GM18499 (cell line): Measurements from ENCODE around the gene PRRX2.
"Not testable (repeated sequence)": the region's sequence is repeated elsewhere in the genome, so short reads cannot be mapped to it uniquely, and the experiment has no call there.

Experiments
- ATAC-seq: cut with Tn5 transposase; IDR thresholded peaks from one replicate; pipeline ENCODE4 v1.9.1; 2021; ENCODE audit warnings: moderate number of reproducible peaks; ENCODE audit not compliant: insufficient read depth, unreplicated experiment

PRRX2 gene

DNA sequence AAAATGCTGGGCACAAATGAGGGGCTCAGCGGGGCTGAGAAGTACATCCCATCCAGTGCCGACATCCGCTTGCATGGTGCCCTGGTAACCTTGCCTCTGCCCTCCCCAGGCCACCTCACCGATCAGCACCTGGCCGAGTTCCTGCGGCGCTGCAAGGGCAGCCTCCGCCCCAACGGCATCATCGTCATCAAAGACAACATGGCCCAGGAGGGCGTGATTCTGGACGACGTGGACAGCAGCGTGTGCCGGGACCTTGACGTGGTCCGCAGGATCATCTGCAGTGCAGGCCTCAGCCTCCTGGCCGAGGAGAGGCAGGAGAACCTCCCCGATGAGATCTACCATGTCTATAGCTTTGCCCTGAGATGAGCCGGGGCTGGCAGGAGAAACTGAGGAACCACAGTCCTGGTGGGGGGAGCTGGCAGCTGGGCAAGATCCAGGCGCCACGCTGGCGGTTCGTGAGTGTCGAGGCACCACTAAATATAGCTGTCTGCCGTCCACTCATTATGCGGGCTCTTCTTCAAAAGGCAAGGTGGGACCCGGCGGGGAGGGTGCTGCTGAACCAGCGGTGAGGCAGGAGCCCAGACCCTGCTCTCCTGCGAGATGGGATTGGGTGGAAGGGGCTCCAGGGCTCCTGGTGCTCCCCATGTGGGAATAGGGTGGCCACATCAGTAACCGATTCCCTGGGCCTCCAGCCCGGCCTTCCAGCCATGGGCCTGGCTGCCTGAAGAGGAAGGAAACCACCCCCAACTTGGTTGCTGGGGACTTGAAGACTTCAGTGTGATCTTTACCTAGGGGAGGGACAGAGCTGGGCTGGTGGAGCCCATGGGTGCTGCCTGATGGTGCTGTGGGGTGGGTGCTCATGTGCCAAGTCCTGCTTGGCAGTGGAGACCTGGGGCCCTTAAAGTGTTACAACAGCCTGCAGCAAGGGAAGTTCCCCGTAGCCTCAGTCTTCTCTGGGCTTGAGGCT, 30.1 kb upstream of the PRRX2 start:
- ATAC-seq: no peak

DNA sequence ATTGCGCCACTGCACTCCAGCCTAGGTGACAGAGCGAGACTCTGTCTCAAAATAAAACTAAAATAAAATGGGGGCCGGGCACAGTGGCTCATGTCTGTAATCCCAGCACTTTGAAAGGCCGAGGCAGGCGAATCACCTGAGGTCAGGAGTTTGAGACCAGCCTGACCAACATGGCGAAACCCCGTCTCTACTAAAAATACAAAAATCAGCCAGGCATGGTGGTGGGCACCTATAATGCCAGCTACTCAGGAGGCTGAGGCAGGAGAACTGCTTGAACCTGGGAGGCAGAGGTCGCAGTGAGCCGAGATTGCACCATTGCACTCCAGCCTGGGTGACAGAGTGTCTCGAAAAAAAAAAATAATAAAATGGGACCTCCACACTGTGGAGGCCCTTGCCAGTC, 29.1 kb upstream of the PRRX2 start:
- not testable (repeated sequence) for ATAC-seq

DNA sequence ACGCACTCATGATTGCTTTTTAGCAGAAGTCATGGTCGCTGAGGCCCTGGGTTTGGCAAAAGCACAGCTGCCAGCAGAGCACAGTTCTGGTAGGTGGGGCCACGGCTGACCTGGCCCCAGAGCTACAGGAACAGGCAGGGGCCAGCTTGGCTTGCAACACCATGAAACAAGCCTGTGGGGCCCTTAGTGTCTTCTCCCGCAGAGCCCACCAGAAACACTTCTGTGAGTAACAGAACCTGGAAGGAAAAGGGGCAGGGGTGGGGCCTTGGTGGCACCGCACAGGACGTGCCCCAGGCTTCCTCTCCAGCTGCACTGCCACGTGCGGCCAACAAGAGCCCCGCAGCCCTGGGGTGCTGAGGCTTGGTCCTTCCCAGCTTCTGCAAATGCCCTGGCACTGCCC, 28.3 kb upstream of the PRRX2 start:
- ATAC-seq: no peak

DNA sequence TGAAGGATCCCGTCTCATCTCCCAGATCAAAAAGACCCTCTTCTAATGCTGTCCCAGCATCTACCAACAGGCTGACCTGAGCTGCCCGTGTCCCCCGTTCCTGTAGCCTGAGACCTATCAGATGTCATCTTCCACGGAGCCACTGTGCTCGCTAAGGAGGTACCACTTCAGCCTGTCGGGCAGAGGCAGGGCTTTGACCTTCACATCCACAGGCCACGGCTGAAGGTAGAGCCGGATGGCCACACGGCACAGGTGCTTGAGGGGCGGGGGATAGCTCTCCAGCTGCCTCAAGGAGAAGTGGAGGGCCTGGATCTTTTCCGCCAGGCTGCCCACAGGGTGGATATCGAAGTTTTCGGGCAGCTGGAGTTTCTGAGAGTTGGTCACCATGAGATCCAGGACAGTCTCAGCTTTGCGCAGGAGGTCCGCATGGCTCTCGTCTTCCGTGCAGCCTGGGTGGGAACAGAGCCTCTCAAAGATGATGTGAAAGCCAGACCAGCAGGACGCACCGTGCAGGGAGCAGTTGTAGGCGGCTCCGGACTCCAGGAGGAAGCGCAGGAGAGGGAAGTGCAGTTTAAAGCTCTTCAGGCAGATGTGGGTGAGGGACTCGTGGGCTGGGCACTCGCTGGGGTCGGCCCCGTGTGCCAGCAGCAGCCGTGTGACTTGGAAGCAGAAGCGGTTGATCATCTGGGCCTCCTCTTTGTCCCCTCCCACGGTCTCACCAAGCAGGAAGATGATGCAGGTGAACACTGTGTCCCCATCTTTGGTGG, 27.6 kb upstream of the PRRX2 start:
- no peak for ATAC-seq

DNA sequence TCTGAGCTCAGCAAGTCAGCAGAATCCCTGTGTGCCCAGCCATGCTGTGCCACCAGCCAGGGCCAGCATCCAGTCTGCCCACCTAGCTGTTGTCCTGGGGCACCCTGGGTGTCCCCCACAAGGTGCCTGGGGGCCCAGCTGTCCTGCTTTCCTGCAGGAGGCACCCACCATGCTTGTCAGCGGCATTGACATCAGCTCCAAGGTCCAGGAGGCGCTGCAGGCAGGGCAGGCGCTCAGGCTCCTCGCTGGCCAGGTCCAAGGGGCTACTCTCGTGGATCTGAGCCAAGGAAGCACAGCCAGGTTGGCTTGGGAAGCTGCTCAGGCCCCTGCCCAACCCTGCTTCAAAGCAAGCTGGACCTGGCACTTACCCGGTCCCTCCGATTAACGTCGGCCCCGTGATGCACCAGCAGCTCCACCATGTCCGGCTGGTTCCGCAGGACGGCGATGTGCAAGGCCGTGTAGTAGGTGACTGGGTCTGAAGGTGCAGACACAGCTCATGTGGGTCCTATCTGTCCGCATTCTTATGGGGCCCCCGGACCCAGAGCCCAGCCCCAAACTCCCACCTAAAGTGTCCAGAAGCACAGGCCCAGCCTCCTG, 26.3 kb upstream of the PRRX2 start:
- no peak for ATAC-seq

DNA sequence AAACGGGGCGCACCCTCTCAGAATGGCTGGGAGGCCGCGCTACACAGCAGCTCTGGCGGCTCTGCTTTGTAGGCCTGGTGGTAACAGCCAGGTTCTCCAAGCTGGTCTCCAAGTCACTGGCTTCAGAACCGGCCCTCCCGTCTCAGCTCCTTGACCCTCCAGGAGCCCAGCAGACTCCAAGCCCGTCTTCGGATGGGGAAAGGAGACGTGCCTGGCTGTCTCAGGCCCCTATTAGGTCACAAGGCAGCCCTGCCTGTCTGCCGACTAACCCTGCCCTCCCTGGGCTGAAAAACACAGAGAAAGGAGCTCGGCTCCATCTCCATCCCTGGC, 25.7 kb upstream of the PRRX2 start:
- ATAC-seq: no peak

DNA sequence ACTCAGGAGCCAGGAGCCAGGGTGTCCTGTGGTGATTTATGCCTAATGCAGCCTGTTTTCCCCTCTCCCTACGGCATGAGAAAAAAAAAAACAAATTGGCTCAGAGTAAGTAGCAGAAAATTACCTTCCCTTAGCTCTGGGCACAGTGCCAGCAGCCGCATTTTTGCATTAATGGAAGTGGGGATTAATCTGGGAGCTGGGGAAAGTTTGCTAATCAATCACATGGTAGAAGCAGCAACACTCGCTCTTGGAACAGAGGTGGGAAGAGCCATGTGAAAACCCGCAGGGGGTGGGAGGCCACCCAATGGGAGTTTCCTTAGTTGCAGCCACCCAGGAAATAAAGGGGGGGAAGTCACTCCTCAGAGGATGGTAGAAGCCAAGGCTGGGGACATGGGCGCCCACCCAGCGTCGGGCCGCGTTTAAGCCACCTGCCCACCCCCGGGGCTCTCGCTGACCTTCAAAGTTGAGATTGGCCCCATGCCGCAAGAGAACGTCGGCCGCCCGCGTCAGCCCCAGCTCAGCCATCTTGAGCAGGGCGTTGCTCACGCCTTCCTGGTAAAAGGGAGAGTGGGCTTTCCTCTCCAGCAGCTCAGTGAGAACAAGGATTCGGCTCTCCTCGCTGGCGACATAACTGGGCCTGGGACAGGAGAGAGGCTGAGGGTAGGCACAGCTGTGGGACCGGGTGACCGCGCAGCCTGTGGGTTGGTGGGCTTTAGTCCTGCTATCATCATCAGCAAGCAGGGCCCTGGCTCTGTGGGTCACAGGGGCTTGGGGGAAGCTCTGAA, 25.2 kb upstream of the PRRX2 start:
- no peak for ATAC-seq

DNA sequence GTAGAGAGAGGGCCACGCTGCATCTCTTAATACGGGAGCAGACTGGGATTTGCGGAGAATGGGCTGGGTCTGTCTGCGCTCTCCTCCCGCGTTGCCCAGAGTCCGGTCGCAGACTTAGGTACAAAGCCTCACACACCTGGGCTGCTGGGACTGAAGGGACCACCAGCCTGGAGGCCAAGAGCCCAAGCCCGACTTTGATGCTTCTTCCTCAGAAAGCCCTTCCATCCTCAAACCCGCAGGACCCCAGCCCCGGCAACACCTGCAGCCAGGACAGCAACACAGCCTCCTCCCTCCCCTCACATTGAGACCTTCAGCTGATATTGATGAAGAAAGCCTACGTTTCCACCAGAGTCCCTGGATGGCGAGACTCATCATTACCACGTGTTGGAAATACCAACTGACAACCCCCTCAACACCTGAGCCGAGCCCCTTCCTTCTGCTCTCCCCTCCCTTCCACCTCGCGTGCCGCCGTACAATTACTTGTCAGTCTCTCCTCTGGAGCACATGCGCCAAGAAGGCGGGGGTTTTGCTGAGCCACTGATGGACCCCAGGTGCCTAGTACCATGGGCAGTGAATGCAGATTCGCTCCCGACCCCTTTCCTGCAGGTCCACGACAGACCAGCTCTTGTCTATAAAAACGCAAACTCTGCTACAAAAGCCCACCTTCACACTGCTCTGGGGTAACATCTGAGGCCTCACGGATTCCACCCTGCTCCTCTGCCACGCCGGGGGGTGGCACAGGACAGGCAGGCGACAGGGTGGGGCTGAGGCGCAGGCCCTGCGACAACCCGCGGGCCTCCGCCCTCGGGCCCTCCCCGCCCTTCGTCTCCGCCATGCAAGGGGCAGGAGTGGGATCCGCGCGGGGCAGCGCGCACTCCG, 24.3 kb upstream of the PRRX2 start:
- ATAC-seq: no peak

DNA sequence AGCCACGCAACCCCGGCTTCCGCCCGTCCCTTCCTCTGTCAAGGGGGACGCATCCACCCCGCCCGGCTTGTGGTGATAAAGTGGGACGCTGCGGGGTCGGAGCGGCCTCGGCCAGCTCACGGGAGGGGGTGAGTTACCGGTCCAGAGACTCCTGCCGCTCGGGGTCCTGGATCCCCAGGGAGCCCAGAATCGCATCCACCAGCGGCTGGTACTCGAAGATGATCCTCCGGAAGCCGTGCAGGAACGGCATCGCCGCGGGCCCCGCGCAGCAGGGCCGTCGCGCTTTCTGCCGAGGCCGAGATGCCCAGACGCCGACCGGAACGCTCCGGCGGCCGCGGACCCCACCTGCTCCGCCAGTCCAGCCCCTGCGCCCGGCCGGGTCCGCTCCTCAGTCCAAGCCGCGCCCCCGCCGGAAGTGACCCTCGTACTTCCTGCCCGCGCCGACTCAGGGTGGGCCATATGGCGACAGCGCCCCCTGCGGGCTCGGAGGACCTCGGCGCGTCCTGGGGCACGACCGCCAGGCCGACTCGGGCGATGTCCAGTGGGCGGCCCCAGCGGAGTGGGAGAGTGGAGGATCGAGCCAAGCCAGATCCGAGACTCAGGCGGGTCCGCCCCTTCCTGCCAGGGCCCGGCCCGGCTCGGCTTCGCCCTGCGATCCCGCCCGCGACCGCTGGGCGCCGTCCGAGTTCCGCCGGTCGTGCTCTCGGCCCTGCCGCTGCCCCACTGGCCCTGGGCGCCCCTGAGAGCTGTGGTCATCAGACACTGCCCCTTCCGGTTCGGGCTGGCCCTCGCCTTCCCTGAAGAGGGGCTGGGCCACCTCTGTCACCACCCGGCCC, 23.5 kb upstream of the PRRX2 start, which contains the start of gene ASB6:
Gene ASB6, minus strand, starts transcription at position 402 of the 836 bp plus-strand sequence. Its CDS starts 152 bp downstream, at position 250.
- ATAC-seq: peak; percentile 51

DNA sequence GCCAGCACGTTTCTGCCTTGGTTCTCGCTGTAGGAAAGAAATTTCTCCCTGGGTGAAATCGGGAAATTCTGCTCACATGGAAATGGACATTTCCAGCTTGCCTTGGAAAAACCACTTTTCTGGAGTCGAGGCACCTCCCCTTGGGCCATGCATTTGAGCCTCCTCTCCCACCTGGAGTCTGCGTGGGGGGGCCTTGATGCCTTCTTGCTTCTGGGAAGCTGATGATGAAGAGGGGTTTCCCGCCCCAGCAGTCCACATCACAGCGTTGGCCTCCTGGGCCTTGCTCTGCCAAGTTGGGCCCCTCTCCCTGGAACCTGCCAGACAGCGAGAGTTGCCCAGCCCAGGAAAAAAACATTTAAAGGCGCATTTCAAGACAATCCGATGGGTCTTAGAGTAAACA, 21.7 kb upstream of the PRRX2 start:
- ATAC-seq: no peak

DNA sequence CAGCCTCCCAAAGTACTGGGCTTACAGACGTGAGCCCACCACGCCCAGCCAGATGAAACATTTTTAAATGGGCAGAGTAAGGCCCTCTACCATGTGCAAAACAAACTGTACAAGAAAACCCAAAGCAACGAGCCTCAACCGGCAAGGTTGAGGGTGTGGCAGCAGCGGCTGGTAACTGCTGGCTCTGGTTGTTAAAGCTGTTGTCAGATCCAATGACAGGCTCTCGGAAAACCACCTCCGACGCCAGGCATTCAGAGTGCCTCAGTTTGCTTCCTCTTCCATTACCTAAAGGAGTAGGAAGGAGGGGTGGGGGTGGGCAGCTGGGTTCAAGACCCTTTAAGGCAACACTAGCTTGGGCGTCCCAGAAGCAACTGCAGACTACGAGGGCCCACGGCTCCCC, 21.1 kb upstream of the PRRX2 start:
- no peak for ATAC-seq

DNA sequence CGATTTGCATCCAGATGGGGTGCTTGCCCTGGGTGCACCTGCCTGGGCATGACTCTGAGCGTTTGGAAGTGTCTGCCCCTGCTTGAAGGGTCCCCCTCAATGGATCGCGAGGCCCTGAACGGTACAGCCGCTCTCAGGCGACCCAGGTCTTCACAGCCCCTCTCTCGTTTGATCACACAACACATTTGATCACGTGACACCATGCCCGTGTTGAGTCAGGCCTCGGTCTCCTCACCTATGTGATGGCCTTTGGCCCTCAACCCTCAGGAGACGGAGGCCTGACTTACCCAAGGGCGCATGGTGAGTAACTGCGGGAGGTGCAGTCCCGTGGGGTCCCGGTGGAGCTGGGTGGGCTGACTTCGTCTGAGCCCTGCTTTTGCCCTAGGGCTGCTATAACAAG, 20.5 kb upstream of the PRRX2 start:
- ATAC-seq: no peak

DNA sequence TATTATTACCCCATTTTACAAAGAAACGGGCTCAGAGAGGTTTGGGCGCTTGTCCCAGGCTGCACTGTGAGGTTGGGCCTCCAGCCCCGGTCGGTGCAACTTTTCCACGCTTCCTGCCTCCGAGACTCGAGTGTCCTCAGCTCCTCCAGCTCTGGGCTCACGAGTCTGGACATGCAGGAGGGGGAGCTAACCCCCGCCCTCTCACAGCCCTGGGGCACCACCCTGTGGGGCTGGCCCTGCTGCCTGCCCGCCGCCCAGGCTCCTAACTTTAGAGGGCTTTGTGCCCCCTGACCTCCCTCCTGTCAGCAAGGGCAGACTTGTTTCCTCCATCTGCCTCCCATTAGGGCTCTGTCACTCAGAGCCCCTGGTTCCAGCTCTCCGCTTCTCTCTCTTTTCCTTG, 19.2 kb upstream of the PRRX2 start:
- no peak for ATAC-seq

DNA sequence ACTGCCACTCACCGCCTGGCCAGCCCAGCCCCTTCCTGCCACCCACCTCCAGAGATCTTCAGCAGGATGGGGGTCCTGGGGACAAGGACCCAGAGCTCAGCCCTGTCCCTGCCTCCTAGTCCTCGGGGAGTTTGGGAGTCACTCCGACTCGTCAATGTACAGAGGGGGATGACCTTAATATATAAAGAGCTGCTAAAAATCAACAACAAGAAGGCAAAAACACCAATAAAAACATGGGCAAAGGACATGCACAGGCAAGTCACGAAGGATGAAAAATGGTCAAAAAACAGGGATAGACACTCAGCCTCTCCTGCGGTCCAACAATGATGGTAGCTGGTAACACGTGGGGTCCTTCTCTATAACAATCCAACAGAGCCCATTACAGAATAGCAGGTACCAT, 18.8 kb upstream of the PRRX2 start:
- no peak for ATAC-seq

DNA sequence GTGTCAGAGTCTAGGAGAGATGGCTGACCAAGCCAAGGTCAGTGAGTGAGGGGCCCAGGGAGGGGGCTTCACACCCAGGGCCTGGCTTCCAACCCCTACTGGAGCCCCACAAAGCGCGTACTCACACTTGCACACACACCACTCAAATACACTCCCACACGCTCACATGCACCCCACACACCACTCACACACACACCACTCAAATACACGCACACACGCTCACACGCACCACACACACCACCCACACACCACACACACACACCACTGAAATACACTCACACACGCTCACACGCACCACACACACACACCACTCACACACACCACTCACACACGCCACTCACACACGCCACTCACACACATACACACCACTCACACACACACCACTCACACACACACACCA, 17.8 kb upstream of the PRRX2 start:
- no peak for ATAC-seq

DNA sequence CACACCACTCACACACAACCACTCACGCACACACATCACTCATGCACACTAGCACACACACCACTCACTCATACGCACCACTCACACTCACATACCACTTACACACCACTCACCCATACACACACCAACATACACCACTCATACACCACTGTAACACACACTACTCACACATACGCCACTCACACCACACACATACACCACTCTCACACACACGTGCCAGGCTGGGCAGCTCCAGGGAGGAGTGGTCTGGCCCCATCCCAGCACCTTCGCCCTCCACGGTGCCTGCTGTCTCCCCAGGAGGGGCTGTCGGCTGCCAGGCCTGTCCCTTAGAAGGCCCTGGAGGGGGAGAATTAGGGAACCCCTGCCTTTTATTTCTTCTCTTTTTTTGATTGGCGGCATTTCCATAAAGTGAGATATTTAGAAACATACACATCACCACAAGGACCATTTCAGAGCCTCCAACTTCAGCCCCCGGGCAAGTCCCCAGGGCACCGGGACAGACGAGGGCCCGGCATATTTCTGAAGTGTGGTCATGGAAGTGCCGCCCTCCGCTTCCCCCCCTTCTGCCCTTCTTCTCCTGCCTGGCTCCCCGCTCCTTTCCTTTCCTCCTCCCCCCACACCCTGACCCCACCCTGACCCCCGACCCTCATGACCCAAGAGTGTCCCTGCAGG, 17.2 kb upstream of the PRRX2 start:
- ATAC-seq: no peak

DNA sequence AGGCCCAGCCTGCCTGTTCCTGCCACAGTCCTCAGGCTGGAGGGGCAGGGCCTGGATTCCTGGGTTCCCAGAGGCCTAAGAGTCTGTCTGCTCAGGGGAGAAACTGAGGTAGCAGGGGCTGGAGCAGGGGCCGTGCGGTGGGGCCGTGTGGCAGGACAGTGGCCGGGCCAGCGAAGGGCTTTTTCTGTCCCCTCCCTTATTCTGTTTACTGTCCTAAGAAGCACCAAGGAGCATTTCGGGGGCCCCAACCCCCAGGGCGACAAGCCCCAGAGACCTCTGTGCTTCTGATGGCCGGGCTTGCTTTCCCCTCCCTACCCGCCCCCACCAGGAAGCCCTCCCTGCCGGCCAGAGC, 16.7 kb upstream of the PRRX2 start:
- ATAC-seq: no peak
